Osteoblast (primary cell): Measurements from ENCODE around the gene NTNG2. TPM values are rescaled to one million over a fixed set of nuclear protein-coding genes. Genes with fewer than 3 reads are reported as not detected.
A peak's percentile ranks its signal among the peaks of the same experiment; 100 is the strongest.

Experiments used
- DNase-seq: peaks from one replicate; pipeline ENCODE4 v3.0.0; 2011; ENCODE audit warnings: low spot score, mixed read lengths; ENCODE audit not compliant: insufficient read length; ENCODE audit errors: missing footprints
- H2AFZ ChIP-seq: 2 replicates; pipeline ENCODE4 v1.6.0; 2011; ENCODE audit warnings: mild to moderate bottlenecking, low read length
- H3K27ac ChIP-seq: 2 replicates; pipeline ENCODE4 v1.5.1; 2011; ENCODE audit warnings: mild to moderate bottlenecking, low read depth, low read length, moderate library complexity
- H3K27me3 ChIP-seq: 2 replicates; pipeline ENCODE4 v1.6.0; 2012; ENCODE audit warnings: mild to moderate bottlenecking, control low read depth, inconsistent platforms, low read length, moderate library complexity; ENCODE audit not compliant: insufficient read depth
- H3K36me3 ChIP-seq: 2 replicates; pipeline ENCODE4 v1.5.1; 2011; ENCODE audit warnings: mild to moderate bottlenecking, low read length, control low read depth, moderate library complexity; ENCODE audit not compliant: insufficient read depth
- H3K4me1 ChIP-seq: 2 replicates; pipeline ENCODE4 v1.5.1; 2011; ENCODE audit warnings: mild to moderate bottlenecking, low read length, control low read depth, moderate library complexity; ENCODE audit not compliant: insufficient read depth
- H3K4me2 ChIP-seq: 2 replicates; pipeline ENCODE4 v1.6.0; 2011; ENCODE audit warnings: mild to moderate bottlenecking, low read length; ENCODE audit not compliant: insufficient read depth
- H3K4me3 ChIP-seq: fragments of 200-600 bp; sonication (generic); 3 replicates; pipeline ENCODE4 v1.5.1; 2012; ENCODE audit warnings: mild to moderate bottlenecking, low read length, inconsistent platforms; ENCODE audit not compliant: insufficient read depth
- H3K79me2 ChIP-seq: 2 replicates; pipeline ENCODE4 v1.6.0; 2012; ENCODE audit warnings: mild to moderate bottlenecking, low read length, control low read depth, inconsistent platforms; ENCODE audit not compliant: insufficient read depth
- H3K9me3 ChIP-seq: 2 replicates; pipeline ENCODE4 v1.5.1; 2011; ENCODE audit warnings: low read depth, low read length, control low read depth
- H4K20me1 ChIP-seq: 2 replicates; pipeline ENCODE4 v1.6.0; 2012; ENCODE audit warnings: mild to moderate bottlenecking, low read length, control low read depth; ENCODE audit not compliant: insufficient read depth
- CTCF ChIP-seq: IDR thresholded peaks from 2 replicates; pipeline ENCODE4 v1.5.1; 2011; ENCODE audit warnings: mild to moderate bottlenecking, low read depth, low read length, moderate library complexity; ENCODE audit errors: extremely low read depth
- total RNA-seq: library from RNA; depleted of rRNA; stranded (reverse); fragments of >200 nt; gene quantifications from 2 replicates; pipeline ENCODE4 v1.2.3, GENCODE V29; 2012

The NTNG2 gene
- total RNA-seq, 1 donor = 9.4 TPM

- H3K4me2 ChIP-seq = no peak overlapping the region
- H3K27ac ChIP-seq = no peak overlapping the region
- DNase-seq = peak; percentile 34
- no peaks in the 10 kb centered on the region for H3K36me3 ChIP-seq
- H3K4me3 ChIP-seq = no peak overlapping the region
- no peaks in the 10 kb centered on the region for H3K4me1 ChIP-seq
- no peaks in the 10 kb centered on the region for H3K79me2 ChIP-seq
- no peaks in the 10 kb centered on the region for H4K20me1 ChIP-seq
- H3K9me3 ChIP-seq = no peaks in the 10 kb centered on the region
- TF ChIP-seq CTCF = no peak
- no peak overlapping the region for H2AFZ ChIP-seq
- peaks cover 61% of the 10 kb centered on the region for H3K27me3 ChIP-seq
Measured at GRCh38 chr9:132151118-132151517, 10.7 kb upstream of the NTNG2 start.

GRCh38 chr9:132152231-132152630 is 9.6 kb upstream of the NTNG2 start:
- Histone ChIP-seq H3K4me2 (no peak overlapping the region), H3K27me3 (peaks cover 65% of the 10 kb centered on the region), H3K4me1 (no peaks in the 10 kb centered on the region), H3K9me3 (no peaks in the 10 kb centered on the region), H3K27ac (no peak overlapping the region), H4K20me1 (no peaks in the 10 kb centered on the region), H3K4me3 (no peak overlapping the region), H3K36me3 (no peaks in the 10 kb centered on the region), H2AFZ (no peak overlapping the region), H3K79me2 (no peaks in the 10 kb centered on the region)
- no peak for TF ChIP-seq CTCF
- no peak for DNase-seq

GRCh38 chr9:132154863-132155567 is 6.8 kb upstream of the NTNG2 start:
- no peaks in the 10 kb centered on the region for H4K20me1 ChIP-seq
- peaks cover 73% of the 10 kb centered on the region for H3K27me3 ChIP-seq
- H3K27ac ChIP-seq = no peak overlapping the region
- no peaks in the 10 kb centered on the region for H3K36me3 ChIP-seq
- no peaks in the 10 kb centered on the region for H3K9me3 ChIP-seq
- peak; percentile 14 for DNase-seq
- H3K79me2 ChIP-seq = no peaks in the 10 kb centered on the region
- no peak for TF ChIP-seq CTCF
- H3K4me2 ChIP-seq = no peak overlapping the region
- H3K4me3 ChIP-seq = no peak overlapping the region
- H3K4me1 ChIP-seq = no peaks in the 10 kb centered on the region
- no peak overlapping the region for H2AFZ ChIP-seq

GRCh38 chr9:132155568-132155895 is 6.3 kb upstream of the NTNG2 start:
- H4K20me1 ChIP-seq = no peaks in the 10 kb centered on the region
- H3K4me1 ChIP-seq = no peaks in the 10 kb centered on the region
- peaks cover 78% of the 10 kb centered on the region for H3K27me3 ChIP-seq
- H3K9me3 ChIP-seq = no peaks in the 10 kb centered on the region
- H2AFZ ChIP-seq = no peak overlapping the region
- no peak overlapping the region for H3K4me2 ChIP-seq
- no peak overlapping the region for H3K27ac ChIP-seq
- H3K79me2 ChIP-seq = no peaks in the 10 kb centered on the region
- no peaks in the 10 kb centered on the region for H3K36me3 ChIP-seq
- no peak overlapping the region for H3K4me3 ChIP-seq
- no peak for TF ChIP-seq CTCF
- peak; percentile 55 for DNase-seq
